GM12891 (cell line): ENCODE measurements around the gene STAC2.
"Not testable (repeated sequence)": the region's sequence is repeated elsewhere in the genome, so short reads cannot be mapped to it uniquely, and the experiment has no call there.

Source experiments
- DNase-seq: peaks from one replicate; pipeline ENCODE4 v3.0.0; 2011; ENCODE audit warnings: low spot score; ENCODE audit not compliant: insufficient read length
- FAIRE-seq: peaks from 2 replicates; lab custom pipeline; 2011; peaks lifted over from hg19 to GRCh38; lab: Jason Lieb, UNC
- PAX5 ChIP-seq: IDR thresholded peaks from 2 replicates; pipeline ENCODE4 v1.6.1; 2011; ENCODE audit warnings: low read length, moderate library complexity, mild to moderate bottlenecking; ENCODE audit not compliant: insufficient read depth, severe bottlenecking
- POLR2A ChIP-seq: IDR thresholded peaks from 2 replicates; pipeline ENCODE4 v1.6.1; 2011; ENCODE audit warnings: low read depth, low read length, control low read depth
- POLR2AphosphoS5 ChIP-seq: IDR thresholded peaks from 2 replicates; pipeline ENCODE4 v1.6.1; 2011; ENCODE audit warnings: low read depth, low read length, control low read depth
- POU2F2 ChIP-seq: IDR thresholded peaks from 2 replicates; pipeline ENCODE4 v1.6.1; 2011; ENCODE audit warnings: low read depth, mild to moderate bottlenecking, control low read depth, low read length, moderate library complexity
- SPI1 ChIP-seq: IDR thresholded peaks from 2 replicates; pipeline ENCODE4 v1.6.1; 2011; ENCODE audit warnings: low read depth, low read length, control low read depth
- TAF1 ChIP-seq: IDR thresholded peaks from 2 replicates; pipeline ENCODE4 v1.6.1; 2011; ENCODE audit warnings: low read depth, low read length, control low read depth

STAC2 gene

DNA sequence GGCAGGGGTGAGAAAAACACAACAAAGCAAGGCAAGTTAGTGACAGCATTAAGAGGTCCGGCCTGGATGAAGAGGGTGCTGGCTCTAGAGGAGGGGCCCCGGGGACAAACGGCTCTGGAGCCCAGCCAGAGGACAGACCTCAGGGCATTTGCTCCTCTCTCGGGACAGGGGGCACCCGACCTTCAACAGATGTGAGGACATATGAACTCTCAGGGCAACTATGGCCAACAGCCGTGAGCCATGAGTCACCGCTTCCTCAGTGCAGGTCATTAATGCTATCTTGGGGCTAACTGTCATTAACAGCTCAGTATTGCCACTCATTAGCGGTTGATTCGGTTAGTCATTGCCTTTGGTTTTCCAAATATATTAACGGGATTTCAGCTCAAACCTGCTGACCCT is 50.1 kb downstream of the STAC2 start:
- DNase-seq (no peak), FAIRE-seq (no peak)
- TF ChIP-seq SPI1: no peak
- TF ChIP-seq POLR2A: no peak
- TF ChIP-seq POU2F2: no peak
- TF ChIP-seq POLR2AphosphoS5: no peak
- no peak for TF ChIP-seq PAX5
- no peak for TF ChIP-seq TAF1

DNA sequence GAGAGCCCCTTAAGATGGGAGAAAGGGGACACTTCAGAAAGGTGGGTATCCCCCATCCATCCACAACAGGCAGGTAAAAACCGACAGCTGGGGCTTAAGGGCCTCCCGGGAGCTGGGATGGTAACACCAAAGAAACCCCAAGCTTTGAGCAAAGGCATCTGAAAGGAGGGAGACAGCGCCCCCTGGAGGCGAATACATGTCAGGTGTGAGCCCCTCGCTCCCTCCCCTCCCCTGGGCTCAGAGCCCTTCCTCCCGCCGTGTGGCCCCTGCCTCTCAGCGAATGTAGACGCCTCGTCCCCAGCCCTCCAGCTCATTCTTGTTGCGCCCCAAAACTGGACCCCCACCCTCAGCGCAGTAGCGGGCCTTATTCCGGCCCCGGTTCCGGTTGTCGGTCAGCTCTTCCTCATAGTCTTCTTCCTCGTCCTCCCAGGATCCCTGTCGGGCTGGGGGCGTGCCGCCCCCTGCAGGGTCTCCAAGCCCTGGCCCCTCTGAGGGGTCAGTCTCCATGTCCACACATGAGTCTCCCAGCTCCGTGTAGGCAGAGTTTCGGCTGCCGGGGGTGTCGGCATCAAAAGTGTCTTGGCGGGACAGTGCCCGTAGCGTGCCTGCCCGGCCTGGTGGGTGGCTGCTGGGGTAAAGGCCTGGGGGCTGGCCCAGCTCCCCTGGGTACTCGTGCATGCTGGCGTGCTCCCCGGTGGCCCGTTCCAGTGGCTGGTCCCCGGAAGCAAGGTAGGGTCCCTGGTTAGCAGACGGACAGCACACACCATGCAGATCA is 50.6 kb downstream of the STAC2 start:
- FAIRE-seq (peak; percentile 57), DNase-seq (peak; percentile 95)
- no peak for TF ChIP-seq SPI1
- no peak for TF ChIP-seq TAF1
- TF ChIP-seq POU2F2: no peak
- TF ChIP-seq PAX5: no peak
- TF ChIP-seq POLR2A: no peak
- no peak for TF ChIP-seq POLR2AphosphoS5

GRCh38 chr17:39173526-39174274 is 52.0 kb downstream of the STAC2 start:
- DNase-seq: no peak
- FAIRE-seq: no peak
- TF ChIP-seq POLR2AphosphoS5 (no peak), POU2F2 (no peak), SPI1 (no peak)

DNA sequence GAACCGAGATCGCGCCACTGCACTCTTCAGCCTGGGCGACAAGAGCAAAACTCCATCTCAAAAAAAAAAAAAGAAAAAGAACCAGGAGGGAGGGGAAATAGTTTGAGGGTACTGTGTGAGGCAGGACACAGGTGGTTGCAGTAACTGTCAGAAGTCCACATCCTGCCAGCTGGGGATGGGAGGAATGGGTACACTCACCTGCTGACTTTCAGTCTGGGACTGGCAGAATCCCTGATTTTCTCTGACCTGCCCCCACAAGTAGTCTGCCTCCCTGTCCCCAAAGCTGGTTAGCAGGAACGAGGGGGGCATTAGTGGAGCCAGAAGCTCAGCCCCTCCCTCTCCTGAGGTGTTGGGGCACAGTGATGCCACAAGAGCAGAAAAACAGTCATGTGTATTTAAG is 52.7 kb downstream of the STAC2 start:
- TF ChIP-seq POLR2A: no peak
- TF ChIP-seq POU2F2: no peak
- TF ChIP-seq SPI1: no peak
- TF ChIP-seq POLR2AphosphoS5: no peak
- no peak for TF ChIP-seq TAF1
- TF ChIP-seq PAX5: no peak
- FAIRE-seq (no peak), DNase-seq (no peak)

GRCh38 chr17:39171933-39172332 is 53.8 kb downstream of the STAC2 start:
- peak; percentile 33 for FAIRE-seq
- TF ChIP-seq POLR2A (no peak), SPI1 (no peak), POLR2AphosphoS5 (no peak), TAF1 (no peak), PAX5 (no peak), POU2F2 (no peak)
- DNase-seq: no peak

DNA sequence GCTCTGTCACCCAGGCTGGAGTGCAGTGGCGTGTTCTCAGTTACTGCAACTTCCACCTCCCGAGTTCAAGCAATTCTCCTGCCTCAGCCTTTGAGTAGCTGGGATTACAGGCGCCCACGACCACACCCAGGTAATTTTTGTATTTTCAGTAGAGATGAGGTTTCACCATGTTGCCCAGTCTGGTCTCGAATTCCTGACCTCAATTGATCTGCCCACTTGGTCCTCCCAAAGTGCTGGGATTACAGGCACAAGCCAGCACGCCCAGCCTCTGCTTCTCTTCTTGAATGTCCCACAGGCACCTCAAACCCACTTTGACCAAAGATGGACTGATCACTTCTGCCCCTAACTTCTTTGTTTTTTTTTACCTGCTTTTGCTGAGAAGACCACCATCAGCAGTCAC is 55.2 kb downstream of the STAC2 start:
- FAIRE-seq (no peak), DNase-seq (no peak)
- TF ChIP-seq TAF1 (no peak), POLR2AphosphoS5 (no peak), SPI1 (no peak), POU2F2 (no peak), POLR2A (no peak), PAX5 (no peak)

DNA sequence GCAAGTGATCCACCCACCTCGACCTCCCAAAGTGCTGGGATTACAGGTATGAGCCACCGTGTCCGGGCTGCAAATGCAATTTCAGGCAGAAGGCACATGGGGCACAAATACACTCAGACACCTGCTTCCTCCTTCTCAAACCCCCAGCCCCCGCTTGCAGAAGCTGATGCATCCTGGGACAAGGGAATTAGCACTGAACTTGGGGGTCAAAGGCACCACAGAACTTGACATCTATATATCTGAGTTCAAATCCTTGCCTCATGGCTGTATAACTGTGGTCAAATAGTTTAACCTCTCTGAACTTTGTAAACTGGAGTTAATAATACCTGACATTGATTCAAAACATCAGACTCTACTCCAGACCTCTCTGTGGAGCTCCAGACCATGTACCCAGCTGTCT is 55.6 kb downstream of the STAC2 start:
- TF ChIP-seq POLR2AphosphoS5: no peak
- no peak for TF ChIP-seq PAX5
- no peak for TF ChIP-seq SPI1
- no peak for TF ChIP-seq POLR2A
- no peak for TF ChIP-seq TAF1
- TF ChIP-seq POU2F2: no peak
- no peak for DNase-seq
- no peak for FAIRE-seq

- DNase-seq: no peak
- FAIRE-seq: no peak
Observed at GRCh38 chr17:39169518-39169917, 56.2 kb downstream of the STAC2 start.

GRCh38 chr17:39169101-39169500 is 56.6 kb downstream of the STAC2 start:
- no peak for TF ChIP-seq POLR2AphosphoS5
- no peak for TF ChIP-seq POLR2A
- no peak for TF ChIP-seq POU2F2
- TF ChIP-seq TAF1: no peak
- no peak for TF ChIP-seq SPI1
- no peak for TF ChIP-seq PAX5
- FAIRE-seq: no peak

More at GRCh38 chr17:39169518-39169917, 56.2 kb downstream of the STAC2 start:
- TF ChIP-seq POLR2A (no peak), TAF1 (no peak), POU2F2 (no peak), PAX5 (no peak), SPI1 (no peak), POLR2AphosphoS5 (no peak)

GRCh38 chr17:39168503-39168902 is 57.2 kb downstream of the STAC2 start:
- FAIRE-seq, DNase-seq: not testable (repeated sequence)

More at GRCh38 chr17:39169101-39169500, 56.6 kb downstream of the STAC2 start:
- no peak for DNase-seq

- DNase-seq (no peak), FAIRE-seq (peak; percentile 66)
- peak; percentile 16; the same call in 1 of the 2 replicates for TF ChIP-seq SPI1
- TF ChIP-seq TAF1: no peak
Observed at GRCh38 chr17:39167476-39167875, 58.3 kb downstream of the STAC2 start.
